Thoracic aorta (tissue), 2 donors: ENCODE results near the gene ACP5. TPM values are rescaled to one million over a fixed set of nuclear protein-coding genes. Genes with fewer than 3 reads are reported as not detected.
A peak's percentile ranks its signal among the peaks of the same experiment; 100 is the strongest.
"Not testable (repeated sequence)": the region's sequence is repeated elsewhere in the genome, so short reads cannot be mapped to it uniquely, and the experiment has no call there.

ENCODE experiments used
- ATAC-seq: fragments of 150-250 bp; one replicate; pipeline ENCODE4 v1.8.0; 2017; ENCODE audit warnings: low read depth; ENCODE audit not compliant: insufficient number of reproducible peaks, low FRiP score
- DNase-seq: peaks from one replicate; pipeline ENCODE4 v3.0.0-alpha.2; 2020; ENCODE audit warnings: low spot score
- H3K27ac ChIP-seq, 2 donors: fragments of 200-600 bp; sonication (generic); 1 replicate in 1 of 2; 2 replicates in 1 of 2; pipeline ENCODE4 v1.5.1; 2016; ENCODE audit warnings: mild to moderate bottlenecking in 2 of 2, moderate library complexity in 2 of 2
- H3K27me3 ChIP-seq: fragments of 200-600 bp; sonication (generic); replicated peaks from 2 replicates; pipeline ENCODE4 v1.6.0; 2016; ENCODE audit warnings: mild to moderate bottlenecking; ENCODE audit not compliant: insufficient read depth
- H3K36me3 ChIP-seq: fragments of 200-600 bp; sonication (generic); one replicate; pipeline ENCODE4 v1.5.1; 2016
- H3K4me1 ChIP-seq, 2 donors: fragments of 200-600 bp; sonication (generic); 1 replicate in 1 of 2; 2 replicates in 1 of 2; pipeline versions ENCODE4 v1.5.1 to v1.6.0; 2016; ENCODE audit warnings: low read depth in 2 of 2, mild to moderate bottlenecking in 1 of 2; ENCODE audit not compliant: control insufficient read depth in 1 of 2
- H3K4me3 ChIP-seq: fragments of 200-600 bp; sonication (generic); 2 replicates; pipeline ENCODE4 v1.5.1; 2016; ENCODE audit warnings: mild to moderate bottlenecking
- H3K9me3 ChIP-seq: fragments of 200-600 bp; sonication (generic); 2 replicates; pipeline ENCODE4 v1.5.1; 2016
- CTCF ChIP-seq: fragments of 200-600 bp; sonication (generic); IDR thresholded peaks from one replicate; pipeline ENCODE4 v1.5.1; 2019; ENCODE audit warnings: antibody characterized with exemption
- total RNA-seq, 2 donors: library from RNA; depleted of rRNA; stranded (reverse); fragments of >200 nt; gene quantifications; one replicate each; pipeline versions ENCODE4 v1.1.0 to v1.2.3, GENCODE V29; 2016

The ACP5 gene
- total RNA-seq = 10 to 100 TPM in 1 of 2 donors, 1 to 10 TPM in 1; 1.6 to 14.6 TPM

GRCh38 chr19:11577451-11578257, at the start of gene ACP5:
Gene ACP5, minus strand, starts transcription at chr19:11577645. Its CDS starts 328 bp downstream, at chr19:11577317.
- Histone ChIP-seq H3K27me3 (no peaks in the 10 kb centered on the region), H3K4me3 (peak within 1 kb of the TSS; percentile 67), H3K4me1 (no peaks in the 10 kb centered on the region), H3K36me3 (no peaks in the 10 kb centered on the region), H3K9me3 (no peaks in the 10 kb centered on the region), H3K27ac (no peak within 1 kb of the TSS)
- TF ChIP-seq CTCF = no peak
- ATAC-seq (no peak), DNase-seq (no peak)

DNA sequence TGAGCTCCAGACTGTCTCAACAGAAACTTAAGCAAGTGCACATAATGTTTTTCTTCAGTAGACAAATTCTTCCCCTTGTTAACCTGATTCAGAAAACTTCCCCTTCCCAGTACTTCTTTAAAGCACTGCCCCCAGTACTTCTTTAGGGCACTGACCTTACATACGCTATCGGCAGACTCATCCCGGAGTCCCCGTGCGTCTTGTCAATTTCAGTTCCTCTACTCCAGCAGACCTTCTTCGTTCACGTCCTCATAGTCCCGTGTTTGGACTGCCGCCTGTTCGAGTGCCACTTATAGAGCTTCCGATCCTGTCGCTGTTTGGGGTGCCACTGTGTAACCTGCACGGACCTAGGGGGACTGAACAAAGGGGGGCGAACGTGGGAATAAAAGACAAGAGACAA, 48.8 kb upstream of the ACP5 start:
- no peak overlapping the region for H3K27ac ChIP-seq
- peaks cover 0 to 17% of the 10 kb centered on the region in 2 donors for H3K4me1 ChIP-seq
- H3K36me3 ChIP-seq = no peaks in the 10 kb centered on the region
- no peak for TF ChIP-seq CTCF
- ATAC-seq = no peak
- no peak for DNase-seq
- H3K9me3 ChIP-seq = no peaks in the 10 kb centered on the region
- no peaks in the 10 kb centered on the region for H3K27me3 ChIP-seq
- H3K4me3 ChIP-seq = no peak overlapping the region

DNA sequence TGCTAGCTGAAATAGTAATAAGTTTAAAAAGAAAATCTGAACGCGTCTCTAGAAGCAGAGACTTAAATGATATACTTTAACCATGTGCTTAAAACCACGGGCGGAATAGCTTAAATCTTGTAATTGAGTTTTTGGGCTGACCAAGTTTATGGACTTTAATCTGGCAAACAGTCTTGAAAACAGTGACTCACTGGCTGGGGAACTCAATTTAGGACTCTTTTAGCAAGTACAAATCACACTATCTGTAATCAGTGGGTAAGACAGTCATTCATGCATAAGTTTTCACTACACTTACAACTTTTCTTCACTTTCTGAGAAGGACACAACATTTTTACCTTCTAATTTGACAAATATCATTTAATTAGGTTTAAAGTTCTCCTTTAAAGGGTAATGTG, 46.6 kb upstream of the ACP5 start:
- peak overlapping the region; percentile 48 to 49 for H3K27ac ChIP-seq
- ATAC-seq = no peak

GRCh38 chr19:11622401-11622800, 45.0 kb upstream of the ACP5 start:
- ATAC-seq, H3K27ac ChIP-seq, DNase-seq, H3K27me3 ChIP-seq, H3K9me3 ChIP-seq, H3K4me3 ChIP-seq: not testable (repeated sequence)
- Histone ChIP-seq H3K36me3 (peaks cover 15% of the 10 kb centered on the region), H3K4me1 (peaks cover 0 to 17% of the 10 kb centered on the region in 2 donors)

More for the DNA sequence above, 46.6 kb upstream of the ACP5 start:
- Histone ChIP-seq H3K4me1 (peaks cover 0 to 17% of the 10 kb centered on the region in 2 donors), H3K4me3 (peak overlapping the region; percentile 65), H3K27me3 (no peaks in the 10 kb centered on the region), H3K9me3 (no peaks in the 10 kb centered on the region), H3K36me3 (peaks cover 8% of the 10 kb centered on the region)
- TF ChIP-seq CTCF = no peak
- no peak for DNase-seq

- DNase-seq (no peak), ATAC-seq (no peak)
- H3K4me1 ChIP-seq = peaks cover 0 to 17% of the 10 kb centered on the region in 2 donors
- H3K36me3 ChIP-seq = peaks cover 32% of the 10 kb centered on the region
- no peak overlapping the region for H3K4me3 ChIP-seq
- H3K27me3 ChIP-seq = no peaks in the 10 kb centered on the region
- no peak overlapping the region for H3K27ac ChIP-seq
- peaks cover 11% of the 10 kb centered on the region for H3K9me3 ChIP-seq
- no peak for TF ChIP-seq CTCF
These were observed 43.1 kb upstream of the ACP5 start for GRCh38 chr19:11620553-11620952.
